Liver (tissue), 9 donors: ENCODE measurements around the gene CREBL2. TPM values are rescaled to one million over a fixed set of nuclear protein-coding genes. Genes with fewer than 3 reads are reported as not detected.

Experiments
- DNase-seq: peaks from one replicate; pipeline ENCODE4 v3.0.0-alpha.2; 2017; ENCODE audit warnings: low spot score
- H3K27ac ChIP-seq, 2 donors: one replicate each; pipeline ENCODE4 v1.7.0; 2013; ENCODE audit warnings: inconsistent platforms in 2 of 2, low read length in 2 of 2, control low read depth in 1 of 2, low read depth in 1 of 2, mild to moderate bottlenecking in 1 of 2
- H3K27me3 ChIP-seq, 4 donors: one replicate each; pipeline versions ENCODE4 v1.6.1 to v1.7.0; 2013; ENCODE audit warnings: low read length in 3 of 4, inconsistent platforms in 1 of 4, mild to moderate bottlenecking in 1 of 4, moderate library complexity in 1 of 4; ENCODE audit not compliant: control insufficient read depth in 4 of 4, insufficient read depth in 4 of 4
- H3K36me3 ChIP-seq, 4 donors: one replicate each; pipeline versions ENCODE4 v1.6.1 to v1.7.0; 2013; ENCODE audit warnings: low read length in 3 of 4, mild to moderate bottlenecking in 3 of 4, low read depth in 1 of 4, moderate library complexity in 1 of 4; ENCODE audit not compliant: control insufficient read depth in 4 of 4, insufficient read depth in 3 of 4
- H3K4me1 ChIP-seq, 4 donors: one replicate each; pipeline versions ENCODE4 v1.6.1 to v1.7.0; 2013; ENCODE audit warnings: low read length in 3 of 4, mild to moderate bottlenecking in 3 of 4, moderate library complexity in 1 of 4; ENCODE audit not compliant: control insufficient read depth in 4 of 4, insufficient read depth in 4 of 4
- H3K4me3 ChIP-seq, 3 donors: one replicate each; pipeline versions ENCODE4 v1.6.1 to v1.7.0; 2013; ENCODE audit warnings: low read length in 3 of 3, control low read depth in 1 of 3, low read depth in 1 of 3, mild to moderate bottlenecking in 1 of 3
- H3K9ac ChIP-seq, 2 donors: one replicate each; pipeline ENCODE4 v1.7.0; 2013; ENCODE audit warnings: low read length in 2 of 2, mild to moderate bottlenecking in 2 of 2, moderate library complexity in 2 of 2, control low read depth in 1 of 2, low read depth in 1 of 2
- H3K9me3 ChIP-seq, 4 donors: one replicate each; pipeline versions ENCODE4 v1.6.1 to v1.7.0; 2013; ENCODE audit warnings: low read length in 3 of 4; ENCODE audit not compliant: control insufficient read depth in 4 of 4
- EGR1 ChIP-seq, 2 donors: IDR thresholded peaks; 2 replicates each; pipeline ENCODE4 v1.6.1; 2016 to 2018; ENCODE audit warnings: antibody characterized with exemption in 2 of 2, low read depth in 2 of 2
- FOXA1 ChIP-seq: IDR thresholded peaks from 2 replicates; pipeline ENCODE4 v1.6.1; 2016; ENCODE audit warnings: antibody characterized with exemption
- FOXA2 ChIP-seq: IDR thresholded peaks from 2 replicates; pipeline ENCODE4 v1.6.1; 2016; ENCODE audit warnings: antibody characterized with exemption
- GABPA ChIP-seq, 2 donors: IDR thresholded peaks in 1 of 2; conservative IDR thresholded peaks in 1 of 2; 2 replicates each; pipeline ENCODE4 v1.6.1; 2016; ENCODE audit warnings: antibody characterized with exemption in 2 of 2, mild to moderate bottlenecking in 1 of 2, moderate library complexity in 1 of 2
- HNF4A ChIP-seq, 2 donors: conservative IDR thresholded peaks; 2 replicates each; pipeline ENCODE4 v1.6.1; 2016; ENCODE audit warnings: antibody characterized with exemption in 2 of 2, mild to moderate bottlenecking in 2 of 2
- HNF4G ChIP-seq: IDR thresholded peaks from 2 replicates; pipeline ENCODE4 v1.6.1; 2016; ENCODE audit warnings: antibody characterized with exemption
- JUND ChIP-seq, 2 donors: IDR thresholded peaks; 2 replicates each; pipeline ENCODE4 v1.6.1; 2016; ENCODE audit warnings: antibody characterized with exemption in 2 of 2
- NR2F2 ChIP-seq: IDR thresholded peaks from 2 replicates; pipeline ENCODE4 v1.6.1; 2016; ENCODE audit warnings: antibody characterized with exemption
- RAD21 ChIP-seq, 2 donors: IDR thresholded peaks; 2 replicates each; pipeline ENCODE4 v1.6.1; 2016; ENCODE audit warnings: antibody characterized with exemption in 2 of 2, mild to moderate bottlenecking in 2 of 2
- RXRA ChIP-seq, 2 donors: IDR thresholded peaks; 2 replicates each; pipeline ENCODE4 v1.6.1; 2017 to 2018; ENCODE audit warnings: antibody characterized with exemption in 2 of 2, mild to moderate bottlenecking in 1 of 2
- SP1 ChIP-seq: IDR thresholded peaks from 2 replicates; pipeline ENCODE4 v1.6.1; 2018; ENCODE audit warnings: antibody characterized with exemption, mild to moderate bottlenecking
- TAF1 ChIP-seq: conservative IDR thresholded peaks from 2 replicates; pipeline ENCODE4 v1.6.1; 2016; ENCODE audit warnings: antibody characterized with exemption, mild to moderate bottlenecking
- YY1 ChIP-seq: IDR thresholded peaks from 2 replicates; pipeline ENCODE4 v1.6.1; 2016; ENCODE audit warnings: antibody characterized with exemption, mild to moderate bottlenecking
- polyA plus RNA-seq, 2 donors: library from polyadenylated mRNA; stranded (reverse) in 1 of 2; unstranded in 1 of 2; fragments of 200-250 nt in 1 of 2; fragments of >200 nt in 1 of 2; fragmentation: Nextera tagmentation in 1 of 2; extraction: Ambion mirVana in 1 of 2; gene quantifications; one replicate each; pipeline versions ENCODE4 v1.2.1 to v1.2.3, GENCODE V29; 2013 to 2015
- total RNA-seq, 2 donors: library from RNA; depleted of rRNA; stranded (reverse); fragments of >200 nt; gene quantifications; one replicate each; pipeline ENCODE4 v1.2.3, GENCODE V29; 2014
- TF ChIP-seq, protein P1 (sequence below): IDR thresholded peaks from 2 replicates; pipeline ENCODE4 v1.6.1; 2016; ENCODE audit warnings: antibody characterized with exemption, mild to moderate bottlenecking
- TF ChIP-seq, protein P2 (sequence below): fragments of 150-350 bp; IDR thresholded peaks from 2 replicates; pipeline ENCODE4 v1.5.1; 2017; ENCODE audit warnings: improper control_type of control experiment, low read depth, low read length; ENCODE audit not compliant: missing input control
- TF ChIP-seq, protein P3 (sequence below): IDR thresholded peaks from 2 replicates; pipeline ENCODE4 v1.6.1; 2016; ENCODE audit warnings: antibody characterized with exemption
- TF ChIP-seq, protein P4 (sequence below): IDR thresholded peaks from 2 replicates; pipeline ENCODE4 v1.6.1; 2016; ENCODE audit warnings: antibody characterized with exemption
- TF ChIP-seq, protein P5 (sequence below): IDR thresholded peaks from 2 replicates; pipeline ENCODE4 v1.6.1; 2016; ENCODE audit warnings: antibody characterized with exemption
- donor health status: healthy.
- donor health status: healthy.
- donor health status: healthy.
- donor health status: healthy.
- donor health status: healthy.

Gene CREBL2
- total and polyA plus RNA-seq, 4 donors = 14.6 to 27.4 (median 19.0) TPM

DNA sequence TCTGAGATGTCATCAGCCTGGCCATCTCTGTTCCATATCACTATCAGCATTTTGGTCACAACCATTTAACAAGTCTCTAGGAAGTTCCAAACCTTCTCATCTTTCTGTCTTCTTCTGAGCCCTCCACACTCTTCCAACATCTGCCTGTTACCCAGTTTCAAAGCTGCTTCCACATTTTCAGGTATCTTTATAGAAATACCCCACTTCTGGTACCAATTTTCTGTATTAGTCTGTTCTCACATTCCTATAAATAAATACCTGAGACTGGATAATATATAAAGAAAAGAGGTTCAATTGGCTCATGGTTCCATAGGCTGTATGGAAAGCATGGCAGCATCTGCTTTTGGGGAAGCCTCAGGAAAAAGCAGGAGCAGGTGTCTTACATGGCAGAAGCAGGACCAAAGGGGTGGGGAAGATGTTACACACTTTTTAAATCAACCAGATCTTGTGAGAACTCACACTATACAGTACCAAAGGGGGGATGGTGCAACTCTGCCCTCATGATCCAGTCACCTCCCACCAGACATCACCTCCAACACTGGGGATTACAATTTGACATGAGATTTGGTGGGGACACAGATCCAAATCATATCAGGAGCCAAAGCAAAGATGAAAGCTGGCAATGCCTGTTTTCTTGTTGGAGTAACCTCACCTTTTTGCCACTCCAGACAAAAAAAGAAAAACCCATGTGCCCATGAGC, 37.4 kb downstream of the CREBL2 start:
- Histone ChIP-seq H3K9me3 (peaks cover 10 to 19% (median 17%) of the 10 kb centered on the region in 4 donors), H3K36me3 (peaks cover 0 to 1% (median 0%) of the 10 kb centered on the region in 4 donors), H3K4me1 (no peaks in the 10 kb centered on the region), H3K27me3 (no peaks in the 10 kb centered on the region), H3K27ac (no peak overlapping the region), H3K4me3 (no peak overlapping the region), H3K9ac (no peak overlapping the region)
- no peak for DNase-seq
- TF ChIP-seq FOXA2 (no peak), EGR1 (IDR thresholded peaks at IDR 0.05; ENCODE audit: low read depth in 2 of 2) (no peak), TAF1 (no peak), FOXA1 (no peak), GABPA (IDR thresholded peaks at IDR 0.05 in 1 of 2, conservative IDR thresholded peaks at IDR 0.05 in 1 of 2) (no peak), HNF4G (no peak), RXRA (IDR thresholded peaks at IDR 0.05) (no peak), SP1 (no peak), RAD21 (IDR thresholded peaks at IDR 0.05) (no peak), NR2F2 (no peak), YY1 (no peak), HNF4A (conservative IDR thresholded peaks at IDR 0.05) (no peak), JUND (IDR thresholded peaks at IDR 0.05) (no peak)
- TF ChIP-seq, protein P1, sequence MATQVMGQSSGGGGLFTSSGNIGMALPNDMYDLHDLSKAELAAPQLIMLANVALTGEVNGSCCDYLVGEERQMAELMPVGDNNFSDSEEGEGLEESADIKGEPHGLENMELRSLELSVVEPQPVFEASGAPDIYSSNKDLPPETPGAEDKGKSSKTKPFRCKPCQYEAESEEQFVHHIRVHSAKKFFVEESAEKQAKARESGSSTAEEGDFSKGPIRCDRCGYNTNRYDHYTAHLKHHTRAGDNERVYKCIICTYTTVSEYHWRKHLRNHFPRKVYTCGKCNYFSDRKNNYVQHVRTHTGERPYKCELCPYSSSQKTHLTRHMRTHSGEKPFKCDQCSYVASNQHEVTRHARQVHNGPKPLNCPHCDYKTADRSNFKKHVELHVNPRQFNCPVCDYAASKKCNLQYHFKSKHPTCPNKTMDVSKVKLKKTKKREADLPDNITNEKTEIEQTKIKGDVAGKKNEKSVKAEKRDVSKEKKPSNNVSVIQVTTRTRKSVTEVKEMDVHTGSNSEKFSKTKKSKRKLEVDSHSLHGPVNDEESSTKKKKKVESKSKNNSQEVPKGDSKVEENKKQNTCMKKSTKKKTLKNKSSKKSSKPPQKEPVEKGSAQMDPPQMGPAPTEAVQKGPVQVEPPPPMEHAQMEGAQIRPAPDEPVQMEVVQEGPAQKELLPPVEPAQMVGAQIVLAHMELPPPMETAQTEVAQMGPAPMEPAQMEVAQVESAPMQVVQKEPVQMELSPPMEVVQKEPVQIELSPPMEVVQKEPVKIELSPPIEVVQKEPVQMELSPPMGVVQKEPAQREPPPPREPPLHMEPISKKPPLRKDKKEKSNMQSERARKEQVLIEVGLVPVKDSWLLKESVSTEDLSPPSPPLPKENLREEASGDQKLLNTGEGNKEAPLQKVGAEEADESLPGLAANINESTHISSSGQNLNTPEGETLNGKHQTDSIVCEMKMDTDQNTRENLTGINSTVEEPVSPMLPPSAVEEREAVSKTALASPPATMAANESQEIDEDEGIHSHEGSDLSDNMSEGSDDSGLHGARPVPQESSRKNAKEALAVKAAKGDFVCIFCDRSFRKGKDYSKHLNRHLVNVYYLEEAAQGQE = no peak
- TF ChIP-seq, protein P2, sequence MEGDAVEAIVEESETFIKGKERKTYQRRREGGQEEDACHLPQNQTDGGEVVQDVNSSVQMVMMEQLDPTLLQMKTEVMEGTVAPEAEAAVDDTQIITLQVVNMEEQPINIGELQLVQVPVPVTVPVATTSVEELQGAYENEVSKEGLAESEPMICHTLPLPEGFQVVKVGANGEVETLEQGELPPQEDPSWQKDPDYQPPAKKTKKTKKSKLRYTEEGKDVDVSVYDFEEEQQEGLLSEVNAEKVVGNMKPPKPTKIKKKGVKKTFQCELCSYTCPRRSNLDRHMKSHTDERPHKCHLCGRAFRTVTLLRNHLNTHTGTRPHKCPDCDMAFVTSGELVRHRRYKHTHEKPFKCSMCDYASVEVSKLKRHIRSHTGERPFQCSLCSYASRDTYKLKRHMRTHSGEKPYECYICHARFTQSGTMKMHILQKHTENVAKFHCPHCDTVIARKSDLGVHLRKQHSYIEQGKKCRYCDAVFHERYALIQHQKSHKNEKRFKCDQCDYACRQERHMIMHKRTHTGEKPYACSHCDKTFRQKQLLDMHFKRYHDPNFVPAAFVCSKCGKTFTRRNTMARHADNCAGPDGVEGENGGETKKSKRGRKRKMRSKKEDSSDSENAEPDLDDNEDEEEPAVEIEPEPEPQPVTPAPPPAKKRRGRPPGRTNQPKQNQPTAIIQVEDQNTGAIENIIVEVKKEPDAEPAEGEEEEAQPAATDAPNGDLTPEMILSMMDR = no peak
- TF ChIP-seq, protein P3, sequence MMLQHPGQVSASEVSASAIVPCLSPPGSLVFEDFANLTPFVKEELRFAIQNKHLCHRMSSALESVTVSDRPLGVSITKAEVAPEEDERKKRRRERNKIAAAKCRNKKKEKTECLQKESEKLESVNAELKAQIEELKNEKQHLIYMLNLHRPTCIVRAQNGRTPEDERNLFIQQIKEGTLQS = no peak
- TF ChIP-seq, protein P4, sequence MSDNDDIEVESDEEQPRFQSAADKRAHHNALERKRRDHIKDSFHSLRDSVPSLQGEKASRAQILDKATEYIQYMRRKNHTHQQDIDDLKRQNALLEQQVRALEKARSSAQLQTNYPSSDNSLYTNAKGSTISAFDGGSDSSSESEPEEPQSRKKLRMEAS = no peak
- TF ChIP-seq, protein P5, sequence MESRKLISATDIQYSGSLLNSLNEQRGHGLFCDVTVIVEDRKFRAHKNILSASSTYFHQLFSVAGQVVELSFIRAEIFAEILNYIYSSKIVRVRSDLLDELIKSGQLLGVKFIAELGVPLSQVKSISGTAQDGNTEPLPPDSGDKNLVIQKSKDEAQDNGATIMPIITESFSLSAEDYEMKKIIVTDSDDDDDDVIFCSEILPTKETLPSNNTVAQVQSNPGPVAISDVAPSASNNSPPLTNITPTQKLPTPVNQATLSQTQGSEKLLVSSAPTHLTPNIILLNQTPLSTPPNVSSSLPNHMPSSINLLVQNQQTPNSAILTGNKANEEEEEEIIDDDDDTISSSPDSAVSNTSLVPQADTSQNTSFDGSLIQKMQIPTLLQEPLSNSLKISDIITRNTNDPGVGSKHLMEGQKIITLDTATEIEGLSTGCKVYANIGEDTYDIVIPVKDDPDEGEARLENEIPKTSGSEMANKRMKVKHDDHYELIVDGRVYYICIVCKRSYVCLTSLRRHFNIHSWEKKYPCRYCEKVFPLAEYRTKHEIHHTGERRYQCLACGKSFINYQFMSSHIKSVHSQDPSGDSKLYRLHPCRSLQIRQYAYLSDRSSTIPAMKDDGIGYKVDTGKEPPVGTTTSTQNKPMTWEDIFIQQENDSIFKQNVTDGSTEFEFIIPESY = no peak
